Activated naive CD8-positive, alpha-beta T cell treated with anti-CD3 and anti-CD28 coated beads, Interleukin-2, amount 50 U/mL, for 16 hours (primary cell): ENCODE results near the gene ANXA2.

Experiments
- DNase-seq: peaks from one replicate; pipeline ENCODE4 v3.0.0-alpha.2; 2020; ENCODE audit warnings: low read depth, low spot score

ANXA2 gene

GRCh38 chr15:60370869-60371136 is 27.0 kb downstream of the ANXA2 start:
- no peak for DNase-seq

GRCh38 chr15:60370105-60370868 is 27.5 kb downstream of the ANXA2 start:
- no peak for DNase-seq

GRCh38 chr15:60369696-60370095 is 28.1 kb downstream of the ANXA2 start:
- no peak for DNase-seq

GRCh38 chr15:60364612-60364924 is 33.2 kb downstream of the ANXA2 start:
- no peak for DNase-seq

GRCh38 chr15:60363903-60364611 is 33.7 kb downstream of the ANXA2 start:
- no peak for DNase-seq

- no peak for DNase-seq
These were observed 34.7 kb downstream of the ANXA2 start for GRCh38 chr15:60363087-60363549.

- no peak for DNase-seq
These were observed 35.3 kb downstream of the ANXA2 start for GRCh38 chr15:60362321-60363086.

- peak; percentile 5 for DNase-seq
These were observed 38.0 kb downstream of the ANXA2 start for GRCh38 chr15:60359738-60360137.

- DNase-seq, result no peak
These were observed 38.7 kb downstream of the ANXA2 start for GRCh38 chr15:60358935-60359682.

GRCh38 chr15:60356832-60357231 is 41.0 kb downstream of the ANXA2 start:
- no peak for DNase-seq

GRCh38 chr15:60355148-60355857 is 42.5 kb downstream of the ANXA2 start:
- DNase-seq, result no peak

- no peak for DNase-seq
These were observed 44.4 kb downstream of the ANXA2 start for GRCh38 chr15:60353245-60353920.

GRCh38 chr15:60352525-60352924 is 45.3 kb downstream of the ANXA2 start:
- no peak for DNase-seq

GRCh38 chr15:60351066-60351465 is 46.7 kb downstream of the ANXA2 start:
- DNase-seq, result no peak

GRCh38 chr15:60350108-60350507 is 47.7 kb downstream of the ANXA2 start:
- DNase-seq, result no peak

GRCh38 chr15:60349589-60349988 is 48.2 kb downstream of the ANXA2 start:
- no peak for DNase-seq

GRCh38 chr15:60347480-60348049 is 50.2 kb downstream of the ANXA2 start:
- no peak for DNase-seq

- no peak for DNase-seq
These were observed 51.1 kb downstream of the ANXA2 start for GRCh38 chr15:60346653-60347052.

- no peak for DNase-seq
These were observed 51.7 kb downstream of the ANXA2 start for GRCh38 chr15:60346077-60346476.

- DNase-seq, result no peak
These were observed 52.2 kb downstream of the ANXA2 start for GRCh38 chr15:60345598-60345997.
